GM20431 (cell line): ENCODE measurements around the gene MEOX2.

ENCODE experiments used
- in situ Hi-C: fragments of 300-500 bp; cut with MseI, MboI; formaldehyde crosslinking; loops from one replicate; pipeline ENCODE4 v1.15.0; 2020; ENCODE audit warnings: low sequenced_read_pairs; ENCODE audit not compliant: unreplicated experiment

The MEOX2 gene

DNA sequence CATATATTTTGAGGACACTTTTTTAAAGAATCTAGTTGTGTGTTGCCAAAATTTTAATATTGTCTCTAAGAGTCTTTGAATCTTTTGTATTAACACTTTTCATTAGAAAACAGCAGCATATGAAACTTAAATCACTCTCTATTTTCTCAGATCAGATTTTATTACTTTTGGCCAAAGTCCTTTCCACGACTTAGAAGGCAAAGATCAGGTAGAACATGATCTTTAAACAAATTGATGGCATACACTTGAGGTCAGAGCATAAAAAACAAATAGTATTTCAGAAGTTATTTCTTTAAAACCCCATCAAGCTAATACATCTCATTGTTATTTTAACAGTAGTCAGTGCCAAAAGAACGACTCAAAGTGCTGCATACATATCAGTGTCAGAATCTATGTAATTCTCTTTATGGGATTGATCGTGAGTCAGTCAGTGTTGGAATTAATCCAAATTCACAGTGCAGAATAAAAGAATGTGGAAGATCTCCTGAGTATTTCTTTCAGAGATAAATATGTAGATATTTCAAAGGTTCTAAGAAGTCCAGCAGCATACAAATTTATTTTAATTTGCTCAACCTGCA is 115.1 kb downstream of the MEOX2 start:
- in situ Hi-C loops: no loop called here

- in situ Hi-C loops: no loop called here
Observed at GRCh38 chr7:15567652-15568051, 118.8 kb downstream of the MEOX2 start.

- in situ Hi-C loops: no loop called here
Observed at GRCh38 chr7:15567036-15567435, 119.4 kb downstream of the MEOX2 start.

GRCh38 chr7:15566476-15566875 is 120.0 kb downstream of the MEOX2 start:
- in situ Hi-C loops: no loop called here

DNA sequence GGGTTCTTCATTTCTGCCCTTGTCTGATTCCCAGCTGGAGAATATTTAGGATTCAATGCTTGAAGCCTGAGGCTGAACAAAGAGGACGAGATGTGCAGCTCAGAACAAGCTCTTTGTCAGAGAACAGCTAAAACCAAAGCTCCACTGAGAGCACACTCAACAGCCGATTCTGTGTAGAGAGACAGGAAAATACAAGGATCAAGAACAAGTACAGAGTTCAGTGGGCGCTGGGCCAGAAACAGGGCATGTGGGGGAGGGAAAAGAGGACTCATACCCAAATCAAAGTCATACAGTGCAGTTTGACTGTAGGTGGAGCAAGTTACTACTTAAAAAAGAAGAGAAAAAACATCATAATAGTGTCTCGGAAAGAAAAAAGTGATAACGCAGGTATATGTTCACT is 124.6 kb downstream of the MEOX2 start, which contains the start of gene AGMO:
AGMO (minus strand) TSS at position 181 of the 400 bp plus-strand sequence.
- in situ Hi-C loops: no loop called here
